ENCODE data around the gene ANGEL1. TPM values are rescaled to one million over a fixed set of nuclear protein-coding genes. Genes with fewer than 3 reads are reported as not detected.

The ANGEL1 gene
- total RNA-seq, 1 donor from 2014 or later, result 15.9 TPM

DNA sequence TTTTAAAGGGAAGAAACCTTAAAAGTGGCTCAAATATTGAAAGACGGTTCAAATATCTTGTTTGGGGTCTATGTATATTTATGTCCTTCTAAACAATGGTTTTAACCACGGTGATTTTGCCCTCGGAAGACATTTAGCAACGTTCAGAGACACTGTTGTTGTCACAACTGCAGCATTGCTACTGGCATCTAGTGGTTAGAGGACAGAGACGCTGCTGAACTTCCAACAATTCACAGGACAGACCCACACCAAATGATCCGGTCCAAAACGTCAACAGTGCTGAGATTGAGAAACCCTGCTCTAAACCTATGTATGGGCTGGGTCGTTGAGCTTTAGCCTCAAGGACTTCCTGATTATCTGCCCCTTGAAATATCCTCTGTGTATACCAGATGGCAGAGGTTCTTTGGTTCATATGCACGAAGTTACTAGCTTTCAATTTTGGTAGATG is 1.7 kb downstream of the ANGEL1 start:
- Mint-ChIP-seq H3K4me1 (ENCODE audit: low read depth) (peaks cover 21% of the 10 kb centered on the region), H3K27me3 (ENCODE audit: low read depth) (no peaks in the 10 kb centered on the region), H3K36me3 (ENCODE audit: low read depth) (peaks cover 14% of the 10 kb centered on the region), H3K4me3 (ENCODE audit: low read depth) (peak overlapping the region; percentile 93), H3K27ac (peak overlapping the region; percentile 49), H3K9me3 (no peaks in the 10 kb centered on the region)
- DNase-seq (ENCODE audit: low spot score), result no peak
- intact Hi-C loops (cut with micrococcal nuclease), result loop anchor here (1.0 to 5.0 kb wide), 3 partner anchors 28 to 101 kb away; no protein-coding TSS in a partner anchor

DNA sequence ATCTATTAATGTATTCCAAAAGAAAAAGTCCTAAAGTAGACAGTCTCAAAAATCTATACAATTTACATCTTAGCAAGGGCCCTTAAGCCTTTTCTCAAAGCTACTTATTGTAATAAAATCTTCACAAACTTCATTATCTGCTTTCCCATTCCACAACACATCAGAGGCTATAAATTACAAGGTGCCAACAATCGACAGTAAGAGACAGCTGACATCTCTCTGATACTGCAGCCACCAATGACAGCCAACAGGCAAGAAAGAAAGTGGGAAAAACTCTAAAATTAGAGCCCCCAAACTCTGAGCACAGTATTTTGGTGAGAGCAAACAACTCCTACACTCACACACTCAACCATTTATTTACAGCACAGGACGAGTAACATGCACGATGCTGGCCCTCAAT is 2.2 kb downstream of the ANGEL1 start:
- Mint-ChIP-seq H3K4me1 (ENCODE audit: low read depth) (peaks cover 21% of the 10 kb centered on the region), H3K27ac (peak overlapping the region; percentile 49), H3K27me3 (ENCODE audit: low read depth) (no peaks in the 10 kb centered on the region), H3K9me3 (no peaks in the 10 kb centered on the region), H3K36me3 (ENCODE audit: low read depth) (peaks cover 14% of the 10 kb centered on the region), H3K4me3 (ENCODE audit: low read depth) (peak overlapping the region; percentile 93)
- no peak for DNase-seq (ENCODE audit: low spot score)
- intact Hi-C loops (cut with micrococcal nuclease), result loop anchor here (2.0 to 5.0 kb wide), 2 partner anchors 28 to 43 kb away; no protein-coding TSS in a partner anchor

DNA sequence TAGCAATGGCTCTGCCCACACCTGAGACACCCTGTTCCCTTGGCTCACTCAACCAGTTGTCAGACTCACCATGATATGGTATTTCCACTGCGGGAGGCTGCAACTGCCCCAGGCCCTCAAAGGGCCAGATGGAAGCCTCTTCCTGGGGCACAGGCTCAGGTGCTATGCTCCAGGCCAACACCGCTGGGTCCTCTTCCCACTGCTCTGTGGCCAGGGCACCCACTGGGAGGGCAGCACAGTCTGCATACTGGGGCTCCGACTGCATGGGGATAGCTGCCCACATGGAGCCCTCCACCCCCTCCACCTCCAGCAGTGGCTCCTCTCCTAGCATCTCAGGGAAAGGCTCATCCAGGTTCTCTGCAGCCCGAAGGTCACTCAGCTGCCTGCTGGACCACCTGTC is 3.7 kb downstream of the ANGEL1 start:
- H3K27ac Mint-ChIP-seq, result no peak overlapping the region

DNA sequence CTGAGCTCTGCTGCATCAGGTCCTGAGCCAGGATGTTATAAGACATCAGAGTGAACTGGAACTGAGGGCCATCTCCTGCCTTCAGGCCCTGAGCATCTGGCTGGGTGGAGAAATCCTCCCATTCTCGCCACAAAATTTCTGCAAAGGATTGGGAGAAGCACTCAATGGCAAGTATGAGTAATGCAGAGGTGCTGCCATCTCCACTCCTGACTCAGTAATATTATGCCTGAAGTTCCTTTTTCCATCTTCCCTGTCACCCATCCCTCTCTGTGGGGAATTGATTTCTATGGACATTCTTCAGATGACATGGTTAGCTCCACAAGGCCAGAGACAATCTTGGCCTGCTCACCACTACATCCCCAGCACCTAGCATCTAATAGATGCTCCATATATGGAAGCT is 4.7 kb downstream of the ANGEL1 start:
- no peaks in the 10 kb centered on the region for H3K9me3 Mint-ChIP-seq
- H3K4me3 Mint-ChIP-seq (ENCODE audit: low read depth), result no peak overlapping the region
- no peak overlapping the region for H3K27ac Mint-ChIP-seq
- peaks cover 19% of the 10 kb centered on the region for H3K4me1 Mint-ChIP-seq (ENCODE audit: low read depth)
- H3K36me3 Mint-ChIP-seq (ENCODE audit: low read depth), result peaks cover 28% of the 10 kb centered on the region
- DNase-seq (ENCODE audit: low spot score), result no peak
- intact Hi-C loops (cut with micrococcal nuclease), result no loop called here
- no peaks in the 10 kb centered on the region for H3K27me3 Mint-ChIP-seq (ENCODE audit: low read depth)

More for the DNA sequence above, 3.7 kb downstream of the ANGEL1 start:
- Mint-ChIP-seq H3K4me1 (ENCODE audit: low read depth) (peaks cover 21% of the 10 kb centered on the region), H3K36me3 (ENCODE audit: low read depth) (peaks cover 18% of the 10 kb centered on the region), H3K4me3 (ENCODE audit: low read depth) (no peak overlapping the region), H3K9me3 (no peaks in the 10 kb centered on the region), H3K27me3 (ENCODE audit: low read depth) (no peaks in the 10 kb centered on the region)
- intact Hi-C loops (cut with micrococcal nuclease), result no loop called here
- no peak for DNase-seq (ENCODE audit: low spot score)

DNA sequence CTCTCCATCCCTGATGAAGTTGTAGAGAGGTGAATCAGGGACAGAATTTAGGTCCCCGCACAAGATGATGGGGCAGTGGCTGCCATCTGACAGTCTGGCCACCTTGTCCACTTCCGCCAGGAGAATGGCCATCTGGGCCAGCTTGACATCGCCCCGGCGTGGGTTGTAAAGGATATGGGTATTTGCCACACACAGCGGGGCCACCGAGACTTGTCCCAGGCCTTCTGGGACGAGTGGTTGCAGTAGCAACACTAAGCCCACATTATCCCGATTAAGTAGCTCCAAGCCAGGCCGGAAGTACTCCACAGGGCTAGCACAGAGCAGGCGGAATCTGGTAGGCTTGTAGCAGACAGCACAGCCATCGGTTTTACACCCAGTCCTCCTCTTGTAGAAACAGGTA is 6.2 kb downstream of the ANGEL1 start:
- intact Hi-C loops (cut with micrococcal nuclease), result no loop called here
- H3K36me3 Mint-ChIP-seq (ENCODE audit: low read depth), result peaks cover 38% of the 10 kb centered on the region
- no peaks in the 10 kb centered on the region for H3K27me3 Mint-ChIP-seq (ENCODE audit: low read depth)
- H3K27ac Mint-ChIP-seq, result no peak overlapping the region
- H3K9me3 Mint-ChIP-seq, result no peaks in the 10 kb centered on the region
- H3K4me3 Mint-ChIP-seq (ENCODE audit: low read depth), result no peak overlapping the region
- peaks cover 13% of the 10 kb centered on the region for H3K4me1 Mint-ChIP-seq (ENCODE audit: low read depth)
- DNase-seq (ENCODE audit: low spot score), result no peak

DNA sequence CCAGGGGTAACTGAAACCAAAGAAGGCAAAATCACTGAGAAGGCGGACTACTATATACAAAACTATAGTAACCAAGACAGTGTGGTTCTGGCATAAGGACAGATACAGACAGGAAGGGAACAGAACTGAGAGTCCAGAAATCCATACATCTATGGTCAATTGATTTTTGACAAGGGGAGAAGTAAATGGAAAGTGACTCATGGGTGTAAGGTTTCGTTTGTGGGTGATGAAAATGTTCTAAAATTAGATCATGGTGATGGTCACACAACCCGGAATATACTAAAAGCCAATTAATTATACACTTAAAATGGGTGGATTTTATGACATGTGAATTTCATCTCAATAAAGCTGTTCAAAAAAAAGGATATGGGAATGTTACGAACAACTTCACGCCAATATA is 18.7 kb downstream of the ANGEL1 start:
- no peak for DNase-seq (ENCODE audit: low spot score)
- H3K4me3 Mint-ChIP-seq (ENCODE audit: low read depth), result no peak overlapping the region
- intact Hi-C loops (cut with micrococcal nuclease), result no loop called here
- H3K27me3 Mint-ChIP-seq (ENCODE audit: low read depth), result no peaks in the 10 kb centered on the region
- H3K27ac Mint-ChIP-seq, result no peak overlapping the region
- no peaks in the 10 kb centered on the region for H3K4me1 Mint-ChIP-seq (ENCODE audit: low read depth)
- H3K9me3 Mint-ChIP-seq, result no peaks in the 10 kb centered on the region
- H3K36me3 Mint-ChIP-seq (ENCODE audit: low read depth), result peaks cover 18% of the 10 kb centered on the region

DNA sequence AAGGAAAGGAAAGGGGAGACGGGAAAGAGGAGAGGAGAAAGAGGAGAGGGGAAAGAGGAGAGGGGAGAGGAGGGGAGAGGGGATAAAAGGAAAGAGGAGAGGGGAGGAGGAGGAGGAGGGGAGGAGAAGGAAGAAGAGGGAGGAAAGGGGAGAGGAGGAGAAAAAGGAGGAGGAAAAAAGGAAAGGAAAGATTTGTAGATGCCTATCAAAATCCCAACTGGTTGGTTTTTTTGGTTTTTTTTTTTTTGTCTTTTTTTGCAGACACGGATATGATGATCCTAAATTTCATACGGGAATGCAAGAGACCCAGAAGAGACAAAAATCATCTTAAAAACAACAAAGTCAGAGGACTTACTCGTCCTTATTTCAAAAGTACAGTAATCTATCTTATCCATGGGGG is 19.4 kb downstream of the ANGEL1 start:
- no peak for DNase-seq (ENCODE audit: low spot score)
- intact Hi-C loops (cut with micrococcal nuclease), result no loop called here
- Mint-ChIP-seq H3K4me3 (ENCODE audit: low read depth) (no peak overlapping the region), H3K9me3 (no peaks in the 10 kb centered on the region), H3K27ac (no peak overlapping the region), H3K36me3 (ENCODE audit: low read depth) (peaks cover 21% of the 10 kb centered on the region), H3K4me1 (ENCODE audit: low read depth) (no peaks in the 10 kb centered on the region), H3K27me3 (ENCODE audit: low read depth) (no peaks in the 10 kb centered on the region)

DNA sequence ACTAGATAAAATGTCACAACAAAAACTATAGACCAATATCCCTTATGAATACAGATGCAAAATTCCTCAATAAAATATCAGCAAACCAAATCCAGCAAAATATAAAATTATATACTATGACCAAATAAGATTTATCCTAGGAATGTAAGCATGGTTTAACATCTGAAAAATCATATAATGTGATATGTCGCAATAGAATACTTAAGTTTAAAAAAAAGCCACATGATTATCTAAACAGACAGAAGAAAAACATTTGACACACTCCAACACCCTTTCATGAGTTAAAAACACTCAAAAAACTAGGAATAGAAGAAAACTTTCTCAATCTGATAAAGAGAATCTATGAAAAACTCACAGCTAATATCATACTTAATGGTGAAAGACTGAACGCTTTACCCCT is 20.3 kb downstream of the ANGEL1 start:
- no peaks in the 10 kb centered on the region for H3K9me3 Mint-ChIP-seq
- H3K4me3 Mint-ChIP-seq (ENCODE audit: low read depth), result no peak overlapping the region
- no peaks in the 10 kb centered on the region for H3K4me1 Mint-ChIP-seq (ENCODE audit: low read depth)
- peaks cover 19% of the 10 kb centered on the region for H3K36me3 Mint-ChIP-seq (ENCODE audit: low read depth)
- H3K27me3 Mint-ChIP-seq (ENCODE audit: low read depth), result no peaks in the 10 kb centered on the region
- no peak for DNase-seq (ENCODE audit: low spot score)
- no peak overlapping the region for H3K27ac Mint-ChIP-seq
- intact Hi-C loops (cut with micrococcal nuclease), result no loop called here

DNA sequence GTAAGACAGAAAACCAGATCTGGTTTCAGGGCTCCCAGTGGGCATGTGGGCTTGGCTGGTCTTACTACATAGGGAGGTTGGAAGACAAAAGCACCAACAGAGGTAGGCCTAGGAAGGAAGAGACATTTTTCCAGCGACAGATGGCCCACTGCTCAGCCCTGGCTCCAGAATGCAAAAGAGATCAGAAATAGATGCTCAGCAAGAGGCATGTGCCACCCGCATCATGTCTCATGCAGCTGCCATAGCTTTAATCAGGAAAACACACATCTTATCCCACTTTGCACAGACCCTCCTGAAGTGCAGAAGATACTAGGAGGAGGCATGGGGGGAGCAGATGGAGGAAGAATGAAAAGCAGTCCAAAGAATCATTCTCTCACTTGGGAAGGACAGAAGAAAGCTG is 26.1 kb downstream of the ANGEL1 start:
- no peak overlapping the region for H3K4me3 Mint-ChIP-seq (ENCODE audit: low read depth)
- intact Hi-C loops (cut with micrococcal nuclease), result no loop called here
- H3K27ac Mint-ChIP-seq, result peak overlapping the region; percentile 58
- no peaks in the 10 kb centered on the region for H3K27me3 Mint-ChIP-seq (ENCODE audit: low read depth)
- no peaks in the 10 kb centered on the region for H3K9me3 Mint-ChIP-seq
- H3K36me3 Mint-ChIP-seq (ENCODE audit: low read depth), result peaks cover 40% of the 10 kb centered on the region
- DNase-seq (ENCODE audit: low spot score), result no peak
- peaks cover 20% of the 10 kb centered on the region for H3K4me1 Mint-ChIP-seq (ENCODE audit: low read depth)

DNA sequence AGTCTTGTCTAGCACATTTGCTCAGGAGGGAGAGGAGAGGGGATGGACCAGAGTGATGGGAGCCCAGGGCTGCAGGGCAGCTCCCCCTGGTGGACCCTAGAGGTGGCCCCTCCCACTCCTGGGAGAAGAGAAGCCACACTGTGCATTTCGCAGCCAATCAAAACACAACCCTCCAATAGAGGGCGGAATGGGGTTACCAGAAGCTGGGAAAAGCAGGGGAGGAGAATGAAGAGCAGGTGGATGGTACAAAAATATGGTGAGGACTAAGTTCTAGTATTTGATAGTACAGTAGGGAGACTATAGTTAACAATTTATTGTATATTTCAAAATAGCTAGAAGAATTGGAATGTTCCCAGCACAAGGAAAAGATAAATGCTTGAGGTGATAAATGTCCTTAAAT is 27.8 kb downstream of the ANGEL1 start:
- intact Hi-C loops (cut with micrococcal nuclease), result loop anchor here (1.0 to 2.0 kb wide), 2 partner anchors 24 to 75 kb away; partner anchors contain the start of gene VASH1
- peak; percentile 43 for DNase-seq (ENCODE audit: low spot score)
- Mint-ChIP-seq H3K27me3 (ENCODE audit: low read depth) (no peaks in the 10 kb centered on the region), H3K9me3 (no peaks in the 10 kb centered on the region), H3K4me3 (ENCODE audit: low read depth) (no peak overlapping the region), H3K27ac (peak overlapping the region; percentile 3), H3K36me3 (ENCODE audit: low read depth) (peaks cover 38% of the 10 kb centered on the region), H3K4me1 (ENCODE audit: low read depth) (peaks cover 32% of the 10 kb centered on the region)

DNA sequence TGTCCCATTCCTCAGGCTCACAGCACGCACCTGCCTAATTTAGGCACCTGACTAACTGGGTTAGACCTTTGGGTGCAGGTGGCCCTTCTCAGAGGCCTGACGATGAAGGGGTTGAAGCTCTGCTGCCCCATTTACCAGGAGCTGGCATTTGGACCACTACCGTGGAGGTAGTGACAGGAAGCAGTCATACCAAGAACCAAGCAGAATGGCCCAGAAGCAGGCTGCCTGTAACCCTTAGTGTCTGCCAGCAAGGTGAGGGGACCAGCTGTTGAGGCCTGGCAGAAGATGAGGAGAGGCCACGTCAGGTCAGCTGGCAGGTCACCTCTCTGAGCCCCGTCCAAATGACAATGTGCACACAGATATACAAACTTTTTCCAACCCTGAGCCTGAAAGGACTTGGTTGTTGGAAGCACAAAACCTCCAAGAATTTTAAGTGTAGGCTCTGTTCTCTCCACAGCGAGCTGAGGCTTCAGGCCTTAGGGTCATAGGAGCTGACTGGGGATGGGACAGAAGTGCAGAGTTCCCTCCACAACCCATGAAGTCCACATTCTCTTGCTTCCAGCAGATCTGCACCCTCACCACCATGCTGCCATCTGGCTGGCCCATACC is 28.3 kb downstream of the ANGEL1 start:
- H3K27ac Mint-ChIP-seq, result no peak overlapping the region
- intact Hi-C loops (cut with micrococcal nuclease), result loop anchor here (1.0 to 2.0 kb wide), 2 partner anchors 24 to 74 kb away; partner anchors contain the start of gene VASH1
- H3K27me3 Mint-ChIP-seq (ENCODE audit: low read depth), result no peaks in the 10 kb centered on the region
- no peak overlapping the region for H3K4me3 Mint-ChIP-seq (ENCODE audit: low read depth)
- H3K9me3 Mint-ChIP-seq, result no peaks in the 10 kb centered on the region
- peaks cover 32% of the 10 kb centered on the region for H3K4me1 Mint-ChIP-seq (ENCODE audit: low read depth)
- H3K36me3 Mint-ChIP-seq (ENCODE audit: low read depth), result peaks cover 39% of the 10 kb centered on the region
- DNase-seq (ENCODE audit: low spot score), result no peak

DNA sequence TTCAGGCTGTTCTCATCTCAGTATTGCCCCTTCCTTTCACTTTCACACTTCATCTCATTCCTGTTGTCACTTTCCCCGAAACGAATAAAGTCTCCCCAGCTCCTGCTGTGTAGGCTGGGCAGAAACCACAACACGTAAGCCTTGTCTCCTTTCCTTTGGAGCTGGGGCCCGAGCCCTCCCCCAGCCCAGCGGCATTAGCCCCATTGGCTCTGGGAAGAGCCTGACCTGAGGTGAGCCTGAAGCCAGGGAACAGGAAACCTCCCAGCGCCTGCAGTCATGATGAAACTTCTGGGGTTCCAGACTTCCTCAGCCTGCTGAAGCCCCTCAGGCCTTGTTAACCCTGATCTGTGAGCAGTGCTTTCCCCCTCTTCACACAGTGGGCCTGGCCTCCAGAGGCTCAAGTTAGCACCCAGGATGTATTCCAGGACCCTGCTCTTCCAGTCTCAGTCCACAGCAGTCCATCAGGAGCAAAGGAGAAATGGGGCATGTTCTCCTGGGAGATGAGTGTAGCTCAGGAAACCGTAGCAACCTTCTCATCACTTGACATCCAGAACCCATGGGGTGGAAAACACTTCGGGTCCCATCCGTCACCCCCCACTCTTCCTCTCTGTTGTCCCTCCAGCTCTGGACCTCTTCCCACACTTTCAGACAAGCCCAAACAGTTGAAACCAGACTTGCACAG is 29.7 kb downstream of the ANGEL1 start:
- DNase-seq (ENCODE audit: low spot score), result no peak
- no peaks in the 10 kb centered on the region for H3K27me3 Mint-ChIP-seq (ENCODE audit: low read depth)

More for the DNA sequence above, 29.7 kb downstream of the ANGEL1 start:
- Mint-ChIP-seq H3K9me3 (no peaks in the 10 kb centered on the region), H3K4me1 (ENCODE audit: low read depth) (peaks cover 32% of the 10 kb centered on the region), H3K4me3 (ENCODE audit: low read depth) (peak overlapping the region; percentile 34), H3K27ac (peak overlapping the region; percentile 85), H3K36me3 (ENCODE audit: low read depth) (peaks cover 33% of the 10 kb centered on the region)
- intact Hi-C loops (cut with micrococcal nuclease), result loop anchor here (2.0 kb wide), 1 partner anchor 28 kb away; no protein-coding TSS in a partner anchor
